ENCODE results near the gene FIBP.

DNA sequence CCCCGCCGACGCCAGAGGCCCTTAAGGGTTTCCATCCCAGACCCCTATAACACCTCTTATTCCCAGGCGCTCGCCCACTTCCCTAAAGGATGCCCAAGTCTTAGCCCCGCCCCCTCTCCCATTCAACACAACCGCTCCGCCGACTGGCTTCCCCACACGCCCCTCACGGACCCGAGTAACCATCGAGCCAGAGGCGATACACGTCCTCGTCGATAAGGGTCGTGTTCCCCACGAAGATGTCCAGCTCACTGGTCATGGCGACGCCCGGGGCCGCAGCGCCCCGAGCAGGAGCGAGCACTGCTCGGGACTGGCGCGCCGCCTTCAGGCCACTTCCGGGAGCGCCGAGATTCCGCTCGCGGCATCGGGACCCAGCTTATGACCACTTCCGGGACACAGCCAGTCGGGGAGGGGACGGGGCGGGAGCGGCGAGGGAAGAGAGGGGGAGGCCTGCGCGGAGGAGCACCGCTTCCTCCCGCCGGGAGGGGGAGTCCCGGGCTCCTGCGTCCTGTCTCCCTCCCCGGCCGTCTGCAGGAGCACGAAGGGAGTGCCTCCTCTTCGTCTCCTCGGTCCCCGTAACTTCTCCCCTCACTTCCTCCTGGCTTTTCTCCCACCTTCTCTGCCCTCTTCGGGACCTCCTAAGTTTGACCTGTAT lies at the start of gene FIBP:
- peak; percentile 40 for TF ChIP-seq CTCF (IDR thresholded peaks at IDR 0.05; ENCODE audit: insufficient read depth, low read depth, low read length)
- TF ChIP-seq EZH2 (IDR thresholded peaks at IDR 0.05; ENCODE audit: insufficient read depth, low read length) = no peak
